Measurements from ENCODE around the gene GLI3. TPM values are rescaled to one million over a fixed set of nuclear protein-coding genes. Genes with fewer than 3 reads are reported as not detected.

Gene GLI3
- total RNA-seq, 1 donor from 2014 or later, result not detected

DNA sequence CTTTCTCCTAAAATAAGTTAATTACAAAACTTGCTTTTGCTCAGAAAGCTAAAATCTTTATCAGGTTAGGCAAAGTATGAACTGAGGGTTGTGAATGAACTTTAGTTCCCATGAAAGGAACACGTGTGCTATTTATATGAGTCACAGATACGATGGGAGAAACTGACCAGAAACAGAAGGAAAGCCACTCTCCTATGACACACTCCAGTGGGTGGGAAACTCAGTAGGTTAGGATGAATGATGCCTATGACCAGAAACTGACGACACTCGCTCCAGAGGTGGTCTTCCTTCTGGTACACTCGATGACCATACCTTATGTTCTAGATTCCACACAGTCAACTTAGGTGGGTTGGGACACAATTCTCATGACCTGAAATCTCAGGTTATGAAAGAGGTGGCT, 318.4 kb downstream of the GLI3 start:
- Mint-ChIP-seq H3K4me3 (no peak overlapping the region), H3K4me1 (ENCODE audit: low read depth) (no peaks in the 10 kb centered on the region), H3K9me3 (no peaks in the 10 kb centered on the region), H3K27me3 (ENCODE audit: insufficient read depth) (peaks cover 18% of the 10 kb centered on the region), H3K27ac (no peak overlapping the region), H3K36me3 (ENCODE audit: low read depth) (no peaks in the 10 kb centered on the region)
- intact Hi-C loops (cut with micrococcal nuclease), result no loop called here
- DNase-seq (ENCODE audit: low spot score), result no peak

GRCh38 chr7:41916450-41916927, 320.5 kb downstream of the GLI3 start:
- peaks cover 21% of the 10 kb centered on the region for H3K27me3 Mint-ChIP-seq (ENCODE audit: insufficient read depth)
- intact Hi-C loops (cut with micrococcal nuclease), result no loop called here

GRCh38 chr7:41915871-41916270, 321.1 kb downstream of the GLI3 start:
- no peak for DNase-seq (ENCODE audit: low spot score)
- Mint-ChIP-seq H3K27ac (no peak overlapping the region), H3K4me3 (no peak overlapping the region), H3K4me1 (ENCODE audit: low read depth) (no peaks in the 10 kb centered on the region), H3K9me3 (no peaks in the 10 kb centered on the region), H3K36me3 (ENCODE audit: low read depth) (no peaks in the 10 kb centered on the region), H3K27me3 (ENCODE audit: insufficient read depth) (peaks cover 21% of the 10 kb centered on the region)
- intact Hi-C loops (cut with micrococcal nuclease), result no loop called here

More at GRCh38 chr7:41916450-41916927, 320.5 kb downstream of the GLI3 start:
- Mint-ChIP-seq H3K27ac (no peak overlapping the region), H3K4me3 (no peak overlapping the region), H3K36me3 (ENCODE audit: low read depth) (no peaks in the 10 kb centered on the region), H3K4me1 (ENCODE audit: low read depth) (no peaks in the 10 kb centered on the region), H3K9me3 (no peaks in the 10 kb centered on the region)
- no peak for DNase-seq (ENCODE audit: low spot score)

- no peak for DNase-seq (ENCODE audit: low spot score)
- peaks cover 16% of the 10 kb centered on the region for H3K27me3 Mint-ChIP-seq (ENCODE audit: insufficient read depth)
- H3K36me3 Mint-ChIP-seq (ENCODE audit: low read depth), result no peaks in the 10 kb centered on the region
- H3K4me3 Mint-ChIP-seq, result no peak overlapping the region
- H3K27ac Mint-ChIP-seq, result no peak overlapping the region
- no peaks in the 10 kb centered on the region for H3K9me3 Mint-ChIP-seq
- H3K4me1 Mint-ChIP-seq (ENCODE audit: low read depth), result no peaks in the 10 kb centered on the region
- intact Hi-C loops (cut with micrococcal nuclease), result no loop called here
Observed at GRCh38 chr7:41912851-41913567, 324.0 kb downstream of the GLI3 start.

GRCh38 chr7:41912426-41912825, 324.6 kb downstream of the GLI3 start:
- H3K27me3 Mint-ChIP-seq (ENCODE audit: insufficient read depth), result peaks cover 14% of the 10 kb centered on the region
- H3K4me1 Mint-ChIP-seq (ENCODE audit: low read depth), result no peaks in the 10 kb centered on the region
- H3K9me3 Mint-ChIP-seq, result no peaks in the 10 kb centered on the region
- H3K27ac Mint-ChIP-seq, result no peak overlapping the region
- no peaks in the 10 kb centered on the region for H3K36me3 Mint-ChIP-seq (ENCODE audit: low read depth)
- H3K4me3 Mint-ChIP-seq, result no peak overlapping the region
- no peak for DNase-seq (ENCODE audit: low spot score)
- intact Hi-C loops (cut with micrococcal nuclease), result no loop called here

GRCh38 chr7:41911792-41912191, 325.2 kb downstream of the GLI3 start:
- peaks cover 12% of the 10 kb centered on the region for H3K27me3 Mint-ChIP-seq (ENCODE audit: insufficient read depth)
- H3K27ac Mint-ChIP-seq, result no peak overlapping the region
- no peaks in the 10 kb centered on the region for H3K9me3 Mint-ChIP-seq
- H3K4me3 Mint-ChIP-seq, result no peak overlapping the region
- no peaks in the 10 kb centered on the region for H3K36me3 Mint-ChIP-seq (ENCODE audit: low read depth)
- intact Hi-C loops (cut with micrococcal nuclease), result no loop called here
- no peak for DNase-seq (ENCODE audit: low spot score)
- H3K4me1 Mint-ChIP-seq (ENCODE audit: low read depth), result no peaks in the 10 kb centered on the region

All from activated T-helper 1 cell treated with anti-CD3 and anti-CD28 coated beads, Interleukin-12 subunit alpha, Interleukin-12 subunit beta, Interleukin-2, Interleukin-4 antibody, amounts not matched to agents 30 ng/mL and 10 ng/mL and 1 ng/mL, durations not matched to agents 14 hours and 24 hours and 36 hours (primary cell).